HG02938 (cell line): Measurements from ENCODE around the gene TMC8.

Experiments
- ATAC-seq: cut with Tn5 transposase; IDR thresholded peaks from one replicate; pipeline ENCODE4 v1.9.1; 2021; ENCODE audit warnings: mild to moderate bottlenecking, moderate library complexity; ENCODE audit not compliant: unreplicated experiment

TMC8 gene

GRCh38 chr17:78174346-78174869 lies 43.8 kb downstream of the TMC8 start:
- no peak for ATAC-seq

GRCh38 chr17:78174870-78175642 lies 44.5 kb downstream of the TMC8 start:
- ATAC-seq = no peak

GRCh38 chr17:78175643-78175981 lies 45.0 kb downstream of the TMC8 start:
- ATAC-seq = no peak

DNA sequence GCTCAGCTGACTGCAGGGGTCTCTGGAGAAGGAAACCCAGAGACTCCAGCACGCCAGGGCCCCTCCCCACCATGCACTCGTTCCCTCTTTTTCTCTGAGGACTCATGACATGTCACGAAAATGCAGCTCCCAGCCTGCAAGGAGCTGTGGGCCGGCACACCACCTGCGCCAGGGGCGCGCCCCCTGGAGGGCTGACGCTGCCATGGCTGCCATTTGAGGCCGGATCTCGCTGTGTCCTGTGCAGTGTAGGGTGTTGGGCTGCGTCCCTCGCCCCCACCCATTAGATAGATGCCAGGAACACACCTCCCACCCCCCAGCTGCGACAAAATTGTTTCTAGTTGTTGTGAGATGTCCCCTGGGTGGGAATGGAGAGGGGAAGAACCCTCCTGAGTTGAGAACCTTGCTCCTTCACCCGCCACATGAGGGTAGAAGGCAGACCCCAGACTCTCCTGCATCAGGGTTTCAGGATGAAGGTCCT lies 46.0 kb downstream of the TMC8 start:
- no peak for ATAC-seq

- ATAC-seq = no peak
Measured at GRCh38 chr17:78179372-78179771, 48.8 kb downstream of the TMC8 start.

- ATAC-seq = no peak
Measured at GRCh38 chr17:78180083-78180482, 49.5 kb downstream of the TMC8 start.

GRCh38 chr17:78180508-78180907 lies 49.9 kb downstream of the TMC8 start:
- no peak for ATAC-seq

DNA sequence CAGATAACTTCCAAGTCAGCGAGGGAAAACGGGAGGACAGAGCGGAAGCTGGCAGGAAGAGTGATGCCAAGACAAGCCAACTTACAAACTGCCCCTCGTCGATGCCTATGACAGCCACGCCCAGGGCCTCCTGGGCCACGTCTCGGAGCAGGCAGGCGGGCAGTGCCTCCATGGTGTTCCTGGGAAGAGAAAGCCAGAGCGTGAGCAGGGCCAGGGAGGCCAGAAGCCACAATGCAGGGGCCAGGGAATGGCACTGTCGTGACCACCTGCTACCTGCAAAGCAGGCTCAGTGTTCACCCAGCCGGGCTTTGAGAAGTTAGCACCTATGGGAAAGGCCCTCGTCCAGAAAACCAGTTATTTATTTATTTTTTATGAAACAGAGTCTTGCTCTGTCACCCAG lies 51.9 kb downstream of the TMC8 start:
- no peak for ATAC-seq

DNA sequence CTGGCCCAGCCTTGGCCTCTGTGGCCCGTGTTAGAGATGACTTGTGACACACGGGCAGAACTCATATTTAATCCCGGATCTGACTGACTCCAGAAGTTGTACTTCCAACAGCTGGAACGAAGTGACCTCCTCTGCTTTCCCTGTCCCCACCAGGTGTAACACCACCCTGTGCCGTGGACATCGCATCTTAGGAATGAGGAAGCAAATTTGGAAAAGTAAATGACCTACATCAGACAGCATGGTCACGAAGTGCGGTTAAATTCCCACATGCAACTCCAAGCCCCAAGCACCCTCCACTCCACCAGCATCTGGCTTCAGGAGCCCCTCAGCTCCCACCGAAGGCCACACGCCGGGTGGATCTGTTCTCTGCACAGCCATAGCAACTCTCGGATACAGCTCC lies 53.3 kb downstream of the TMC8 start:
- no peak for ATAC-seq

DNA sequence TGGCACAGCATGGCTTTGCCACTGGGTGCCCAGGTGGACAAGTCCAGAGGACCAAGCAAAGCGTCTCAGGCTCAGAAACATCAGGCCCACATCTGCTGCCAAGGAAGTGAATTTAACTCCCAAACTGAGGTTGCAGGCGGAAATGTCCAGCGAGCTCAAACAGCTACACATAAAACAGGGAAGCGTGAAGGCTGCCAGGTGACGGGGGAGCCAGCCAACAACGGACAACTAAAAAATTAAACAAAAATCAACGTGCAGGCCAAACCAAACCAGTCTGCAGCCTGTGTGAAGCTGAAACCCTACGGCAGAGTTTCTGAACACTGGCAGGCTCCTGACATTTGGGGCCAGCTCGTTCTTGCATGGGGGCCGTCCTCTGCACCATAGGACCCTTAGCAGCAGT lies 53.8 kb downstream of the TMC8 start:
- ATAC-seq = no peak

- ATAC-seq = no peak
Measured at GRCh38 chr17:78184868-78185267, 54.3 kb downstream of the TMC8 start.

DNA sequence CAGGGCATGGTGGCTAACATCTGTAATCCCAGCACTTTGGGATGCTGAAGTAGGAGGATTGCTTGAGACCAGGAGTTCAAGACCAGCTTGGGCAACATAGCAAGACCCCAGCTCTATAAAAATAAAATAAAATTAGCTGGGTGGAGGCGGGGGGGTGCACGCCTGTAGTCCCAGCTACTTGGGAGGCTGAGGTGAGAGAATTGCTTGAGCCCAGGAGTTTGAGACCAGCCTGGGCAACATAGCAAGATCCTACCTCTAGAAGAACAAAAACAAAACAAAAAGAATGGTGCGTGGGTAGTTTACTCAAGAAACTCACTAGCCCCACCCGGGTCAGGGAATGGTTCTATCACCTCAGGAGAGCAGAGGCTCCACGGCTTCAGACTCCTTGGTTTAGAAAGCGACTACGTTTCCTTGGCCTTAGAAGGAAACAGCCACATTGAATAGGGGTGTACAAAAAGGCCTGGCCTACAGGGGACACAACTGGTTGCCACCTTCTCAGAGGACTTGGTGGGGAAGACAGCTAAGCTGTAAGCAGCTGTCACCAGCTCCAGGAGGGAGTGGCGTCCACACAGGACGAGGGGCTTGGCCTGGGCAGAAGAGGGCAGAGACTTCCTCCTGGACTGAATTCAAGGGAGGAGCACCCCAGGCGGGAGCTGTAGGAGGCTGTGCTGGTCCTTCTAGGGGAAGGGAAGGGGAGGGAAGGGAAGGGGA lies 55.6 kb downstream of the TMC8 start:
- no peak for ATAC-seq

GRCh38 chr17:78186692-78187595 lies 56.4 kb downstream of the TMC8 start, which contains the start of the genes AFMID and TK1:
Gene AFMID (plus strand): TSS chr17:78187362. CDS start chr17:78187371, 9 bp downstream.
Gene TK1 (minus strand): TSS chr17:78187052. CDS start chr17:78186994, 58 bp downstream.
- peak; percentile 84 for ATAC-seq
